Inferior parietal cortex (tissue), 1 donor: Measurements from ENCODE around the gene PCNX2.
"Not testable (repeated sequence)": the region's sequence is repeated elsewhere in the genome, so short reads cannot be mapped to it uniquely, and the experiment has no call there.

Experiments
- DNase-seq: peaks from one replicate; pipeline ENCODE4 v3.0.0-alpha.2; 2016; ENCODE audit errors: extremely low spot score

Gene PCNX2

DNA sequence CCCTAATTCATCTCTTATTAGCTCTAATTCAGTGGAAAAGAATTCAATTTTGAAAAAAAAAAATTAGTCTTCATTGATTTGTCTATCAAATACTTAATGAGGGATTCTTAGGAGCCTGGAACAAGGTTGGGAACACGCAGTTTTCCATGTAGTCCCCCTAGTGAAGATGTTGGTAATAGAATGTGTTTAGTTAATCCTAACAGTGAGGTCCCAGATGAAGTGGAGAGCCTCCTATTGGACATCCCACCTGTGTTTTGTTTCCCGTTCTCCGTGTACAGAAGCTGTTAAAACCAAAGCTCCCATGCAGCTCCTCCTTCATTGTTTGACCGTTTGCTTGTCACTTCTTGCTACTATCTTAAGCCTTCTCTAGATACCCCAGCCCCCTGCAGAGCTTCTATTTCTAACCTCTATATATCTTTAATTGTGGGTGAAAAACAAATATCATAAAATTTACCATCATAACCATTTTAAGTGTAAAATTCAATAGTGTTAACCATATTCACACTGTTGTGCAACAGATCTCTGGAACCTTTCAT is 67.5 kb downstream of the PCNX2 start:
- DNase-seq = no peak

DNA sequence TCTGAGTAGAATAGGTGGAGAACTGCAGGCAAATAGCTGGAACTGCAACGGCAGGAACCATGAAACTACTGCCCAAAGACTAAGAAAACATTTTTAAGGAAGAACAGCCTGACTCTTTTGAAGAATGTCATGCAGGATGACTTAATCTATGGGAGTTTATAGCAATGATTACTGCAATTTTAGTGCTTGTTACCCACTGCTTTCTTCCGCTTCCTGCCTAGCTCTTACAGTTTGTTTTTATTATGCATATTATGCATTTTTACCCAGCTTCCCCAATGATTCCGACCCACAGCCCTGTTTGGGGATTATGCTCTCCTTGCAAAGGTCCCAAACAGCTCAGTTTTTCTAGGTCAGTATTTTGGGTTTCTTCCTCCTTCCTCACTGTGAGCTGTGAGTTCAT is 71.2 kb downstream of the PCNX2 start:
- DNase-seq = no peak

DNA sequence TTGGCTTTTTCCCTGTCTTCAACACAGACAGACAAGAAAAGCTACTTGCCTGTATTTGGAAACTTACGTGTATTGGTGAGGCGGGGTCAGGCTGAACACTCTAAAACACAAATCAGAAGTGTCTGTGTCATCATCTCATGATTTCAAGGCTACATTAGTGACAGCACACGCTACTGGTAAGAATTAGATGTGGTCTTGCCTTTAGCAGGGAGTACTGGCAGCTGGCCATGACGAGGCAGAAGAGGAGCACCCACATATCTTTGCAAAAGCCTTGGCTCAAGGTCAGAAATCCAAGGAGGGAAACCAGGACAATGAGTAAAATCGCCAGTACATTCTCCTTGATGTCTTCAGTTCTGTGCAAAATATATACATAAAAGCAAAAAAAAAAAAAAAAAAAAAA is 77.7 kb downstream of the PCNX2 start:
- no peak for DNase-seq

DNA sequence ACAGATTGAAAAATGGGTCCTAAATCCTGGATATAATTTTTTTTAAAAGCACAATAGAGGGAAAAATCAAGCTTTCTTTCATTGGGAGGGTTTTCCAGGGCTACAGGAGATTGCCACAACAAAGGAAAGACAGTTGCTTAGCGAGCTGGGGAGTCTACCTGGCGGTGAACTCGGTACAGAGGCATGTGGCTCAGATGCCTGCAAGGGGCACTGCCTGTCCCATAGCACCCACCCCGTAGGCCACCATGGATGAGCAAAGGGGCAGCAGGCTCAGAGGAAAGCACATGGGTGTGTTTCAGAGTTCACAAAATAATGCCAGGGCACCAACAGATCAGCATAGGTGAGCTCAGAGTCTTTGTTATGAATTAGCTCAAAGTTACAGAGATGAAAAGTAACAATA is 79.5 kb downstream of the PCNX2 start:
- no peak for DNase-seq

DNA sequence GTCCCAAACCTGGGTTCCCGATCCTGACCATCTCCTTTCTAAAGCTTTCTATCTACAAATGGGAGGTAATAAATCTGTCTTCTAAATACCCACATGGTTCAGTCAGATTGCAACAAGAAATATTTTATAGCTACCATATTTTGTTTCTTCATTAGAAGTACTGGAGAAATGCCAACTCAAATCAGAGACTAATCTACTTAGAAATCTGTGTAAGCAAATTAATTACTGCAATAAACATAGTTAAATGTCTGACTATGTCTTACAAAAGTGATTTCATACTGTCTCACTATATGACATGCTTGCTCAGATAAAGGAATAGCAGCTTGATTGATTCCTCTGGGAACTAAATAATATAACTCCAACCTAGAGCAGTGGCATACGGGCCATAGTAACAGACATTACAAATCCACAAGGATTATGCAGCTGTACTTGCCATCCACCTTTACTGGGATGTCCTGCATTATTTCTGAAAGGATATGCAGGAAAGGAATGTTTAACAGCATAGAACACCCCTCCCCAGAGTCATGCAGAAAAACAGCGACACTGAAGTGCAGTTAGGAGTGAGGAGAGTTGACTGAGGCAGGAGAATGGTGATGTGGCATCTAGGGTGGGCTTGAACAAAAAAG is 80.3 kb downstream of the PCNX2 start:
- DNase-seq = no peak

DNA sequence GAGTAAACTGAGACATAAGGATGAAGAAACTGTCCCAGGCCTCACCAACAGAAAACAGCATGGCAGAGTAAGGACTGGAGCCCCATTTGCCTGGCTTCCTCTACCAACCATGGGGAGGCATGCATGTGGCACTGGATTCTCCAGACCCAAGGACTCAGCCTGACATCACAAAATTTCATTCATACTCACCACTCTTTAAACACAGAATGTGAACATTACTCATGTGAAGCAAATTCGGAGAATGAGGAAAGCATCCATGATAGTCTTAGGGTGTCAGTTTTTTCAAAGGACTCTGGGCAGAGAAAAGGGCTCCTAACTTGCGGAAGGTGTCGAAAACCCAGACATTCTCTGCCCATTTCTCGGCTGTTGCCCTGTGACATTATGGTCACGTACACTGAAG is 83.9 kb downstream of the PCNX2 start:
- DNase-seq = no peak

DNA sequence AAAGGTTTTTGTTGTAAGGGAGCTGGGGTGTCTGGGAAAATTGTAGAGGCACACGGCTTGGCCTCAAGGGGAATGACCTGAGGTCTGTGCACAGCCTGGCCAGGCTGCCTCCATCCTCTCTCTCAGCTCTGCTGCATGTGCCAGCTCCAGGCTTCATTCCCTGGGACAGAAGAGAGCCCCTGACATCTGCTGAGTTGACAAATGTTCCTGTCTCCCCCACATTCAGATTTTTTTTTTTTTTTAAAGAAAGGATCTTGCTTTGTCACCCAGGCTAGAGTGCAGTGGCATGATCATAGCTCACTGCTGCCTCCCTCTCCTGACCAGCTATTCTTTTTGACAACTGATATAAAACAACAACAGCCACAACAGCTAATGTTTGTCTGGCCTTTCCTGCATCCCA is 84.4 kb downstream of the PCNX2 start:
- DNase-seq = no peak

DNA sequence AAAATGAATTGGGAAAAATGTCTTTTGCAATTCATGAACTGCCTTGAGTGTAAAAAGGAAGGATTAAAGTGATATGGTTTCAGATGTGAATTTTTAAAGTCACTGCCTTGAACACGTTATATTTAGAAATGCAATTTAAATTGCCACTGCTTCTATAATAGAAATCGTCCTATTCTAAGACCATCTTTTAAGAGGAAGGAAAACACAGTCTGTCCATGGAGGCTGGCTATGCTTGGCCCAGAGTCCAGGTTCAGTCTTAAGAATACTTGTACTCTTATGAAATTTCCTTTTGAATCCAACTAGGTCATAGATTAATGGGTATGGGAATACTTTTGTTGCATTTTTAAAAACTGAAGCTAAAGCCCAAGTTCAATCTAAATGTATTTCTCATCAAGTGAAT is 86.0 kb downstream of the PCNX2 start:
- DNase-seq = no peak

DNA sequence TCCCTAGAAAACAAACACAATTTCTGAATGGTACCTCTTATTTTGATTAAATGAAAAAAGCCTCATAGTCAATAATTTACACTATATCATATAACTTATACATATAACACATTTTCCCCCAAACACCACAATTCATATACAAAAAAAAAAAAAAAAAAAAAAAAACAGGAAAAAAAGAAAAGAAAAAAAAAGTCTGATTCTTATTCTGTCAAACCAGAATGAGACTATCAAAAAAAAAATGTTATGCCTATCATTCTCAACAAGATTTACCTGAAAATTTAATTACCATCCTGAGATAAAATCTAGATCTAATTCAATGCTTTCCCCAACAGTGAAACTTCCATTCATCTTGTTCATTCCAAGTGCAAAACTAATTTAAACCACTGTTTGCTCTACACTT is 86.8 kb downstream of the PCNX2 start:
- no peak for DNase-seq

DNA sequence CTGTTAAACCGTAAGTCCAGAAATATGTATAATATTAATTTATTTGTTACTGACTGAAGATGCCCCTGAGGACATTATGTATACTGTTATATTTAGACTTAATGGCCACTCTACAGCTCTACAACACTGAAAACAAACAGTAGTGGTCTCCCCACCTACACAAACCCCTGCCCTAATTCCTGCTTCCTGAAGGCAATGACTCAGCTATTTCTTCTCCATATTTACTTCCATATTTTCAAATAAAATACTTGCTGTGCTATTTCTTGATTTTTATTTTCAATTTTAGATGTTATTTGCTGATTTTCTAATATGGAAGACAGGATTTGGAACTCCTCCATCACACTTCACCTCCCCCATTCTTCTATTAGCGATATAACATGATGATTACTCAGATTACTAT is 97.6 kb downstream of the PCNX2 start:
- DNase-seq = no peak

DNA sequence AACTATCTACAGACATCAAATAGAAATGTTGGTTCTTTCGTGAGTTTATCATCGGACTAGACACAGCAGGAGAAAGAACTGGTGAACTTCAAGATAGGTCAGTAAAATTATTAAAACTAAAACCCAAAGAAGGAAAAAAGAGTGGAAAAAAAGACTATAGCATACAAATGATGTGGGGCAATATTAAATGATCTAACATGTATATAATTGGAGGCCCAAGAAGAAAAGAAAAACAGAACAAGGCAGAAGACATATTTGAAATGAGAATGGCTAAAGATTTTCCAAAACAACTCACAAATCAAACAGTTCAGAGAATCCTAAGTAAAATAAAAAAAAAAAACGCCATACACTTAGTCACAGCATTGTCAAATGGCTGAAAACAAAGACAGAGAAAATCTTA is 101.8 kb downstream of the PCNX2 start:
- no peak for DNase-seq

DNA sequence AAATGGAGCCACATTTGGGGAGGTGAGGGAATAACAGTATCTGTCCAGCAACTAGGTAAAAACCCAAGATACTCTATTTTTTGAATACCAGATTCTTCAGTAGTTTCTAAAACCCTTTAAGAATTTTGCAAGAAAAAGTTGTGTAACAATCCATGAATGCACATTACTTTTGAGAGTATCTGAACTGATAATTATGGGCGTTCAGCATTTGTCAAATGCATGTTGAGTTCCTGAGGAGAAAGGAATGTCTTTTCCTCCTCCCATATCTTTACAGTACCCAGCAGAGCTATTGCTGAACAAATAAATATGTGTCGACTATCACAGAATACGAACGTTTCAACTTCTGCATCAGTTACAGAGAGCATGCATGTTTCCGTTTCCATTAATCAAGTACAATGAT is 104.5 kb downstream of the PCNX2 start:
- DNase-seq = no peak

DNA sequence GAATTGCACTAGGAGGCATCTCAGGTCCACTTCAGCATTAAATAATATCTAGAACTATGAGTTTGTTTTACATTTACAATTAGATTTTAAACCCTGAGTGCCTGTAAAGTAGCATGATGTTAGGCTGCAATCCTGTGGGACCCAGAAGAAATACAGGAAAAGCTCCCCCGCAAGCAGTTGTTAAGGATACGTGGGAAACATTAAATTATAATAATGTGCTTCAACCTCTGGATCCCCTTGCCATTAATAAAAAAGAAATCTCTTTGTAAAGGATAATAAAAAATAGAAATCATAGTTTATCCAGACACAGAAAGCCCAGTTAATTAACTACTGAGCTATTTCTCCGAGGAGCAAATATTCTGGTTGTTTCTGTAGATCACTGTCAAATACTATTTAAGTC is 106.0 kb downstream of the PCNX2 start:
- no peak for DNase-seq

DNA sequence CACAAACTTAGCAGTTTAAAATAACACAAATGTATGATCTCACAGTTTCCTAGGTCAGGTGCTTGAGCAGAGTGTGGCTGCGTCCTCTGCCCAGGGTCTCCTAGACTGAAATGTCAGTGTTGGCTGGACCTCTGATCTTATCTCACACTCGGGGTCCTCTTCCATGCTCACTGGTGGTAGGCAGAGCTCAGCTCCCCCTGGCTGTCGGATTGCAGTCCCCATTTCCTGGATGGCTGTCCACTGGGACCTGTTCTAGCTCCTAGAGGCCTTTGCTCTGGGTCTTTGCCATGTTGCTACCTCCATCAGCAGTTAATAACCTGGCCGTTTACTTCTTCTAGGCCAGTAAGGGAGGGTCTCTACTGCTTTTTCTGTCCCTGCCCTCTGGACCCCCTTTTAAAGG is 107.5 kb downstream of the PCNX2 start:
- DNase-seq = no peak

DNA sequence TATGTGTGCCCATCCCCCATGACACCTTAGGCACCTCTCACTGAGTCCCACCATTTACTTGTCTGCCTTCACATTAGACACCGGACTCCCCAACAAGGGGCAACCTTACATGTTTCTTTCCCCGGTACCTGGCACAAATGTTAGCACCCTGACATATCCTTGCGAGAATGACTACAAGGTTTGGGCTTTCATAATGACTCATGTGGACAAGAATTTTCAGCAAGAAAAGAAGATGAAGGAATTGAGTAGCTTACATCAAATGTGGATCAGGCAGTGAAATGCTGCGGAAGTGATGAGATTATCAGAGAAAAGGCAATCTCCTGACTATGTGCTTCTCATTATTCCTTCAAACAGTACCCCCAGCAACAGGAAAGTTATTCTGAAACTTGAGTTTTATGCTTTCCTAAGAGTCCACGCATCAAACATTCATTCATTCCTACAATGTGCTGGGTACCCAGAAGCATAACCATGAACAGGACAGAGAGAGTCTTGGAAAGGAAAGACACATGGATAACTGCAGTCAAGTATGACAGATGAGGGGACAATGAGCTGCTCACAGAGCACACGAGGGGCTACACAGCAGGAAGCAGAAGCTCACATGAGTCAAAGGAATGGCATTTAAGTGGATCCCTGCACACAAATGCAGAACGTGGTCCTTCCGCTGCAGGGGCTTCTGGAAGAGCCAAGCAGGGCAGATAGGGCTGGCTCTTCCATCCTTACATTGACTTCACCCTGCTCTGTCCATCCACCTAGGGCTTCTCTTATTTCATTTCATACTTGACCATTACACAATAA is 112.1 kb downstream of the PCNX2 start:
- no peak for DNase-seq

DNA sequence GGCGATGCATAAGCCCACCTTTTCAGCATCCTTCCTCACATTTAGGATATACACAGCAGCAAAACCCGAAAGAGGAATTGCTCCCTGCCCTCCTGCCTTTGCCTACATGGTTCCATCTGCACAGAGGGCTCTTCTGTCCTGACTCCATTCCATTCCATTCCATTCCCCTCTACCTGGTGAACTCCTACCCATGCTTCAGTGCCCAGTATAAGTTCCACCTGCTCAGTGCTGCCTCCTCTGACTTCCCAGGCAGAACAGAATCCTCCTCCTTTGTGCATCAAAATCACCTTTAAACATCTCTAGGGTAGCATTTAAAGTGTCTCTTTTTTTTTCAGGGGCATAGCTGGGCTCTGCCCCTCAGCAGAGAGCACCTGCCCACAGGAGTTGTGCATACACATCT is 112.9 kb downstream of the PCNX2 start:
- DNase-seq = no peak

DNA sequence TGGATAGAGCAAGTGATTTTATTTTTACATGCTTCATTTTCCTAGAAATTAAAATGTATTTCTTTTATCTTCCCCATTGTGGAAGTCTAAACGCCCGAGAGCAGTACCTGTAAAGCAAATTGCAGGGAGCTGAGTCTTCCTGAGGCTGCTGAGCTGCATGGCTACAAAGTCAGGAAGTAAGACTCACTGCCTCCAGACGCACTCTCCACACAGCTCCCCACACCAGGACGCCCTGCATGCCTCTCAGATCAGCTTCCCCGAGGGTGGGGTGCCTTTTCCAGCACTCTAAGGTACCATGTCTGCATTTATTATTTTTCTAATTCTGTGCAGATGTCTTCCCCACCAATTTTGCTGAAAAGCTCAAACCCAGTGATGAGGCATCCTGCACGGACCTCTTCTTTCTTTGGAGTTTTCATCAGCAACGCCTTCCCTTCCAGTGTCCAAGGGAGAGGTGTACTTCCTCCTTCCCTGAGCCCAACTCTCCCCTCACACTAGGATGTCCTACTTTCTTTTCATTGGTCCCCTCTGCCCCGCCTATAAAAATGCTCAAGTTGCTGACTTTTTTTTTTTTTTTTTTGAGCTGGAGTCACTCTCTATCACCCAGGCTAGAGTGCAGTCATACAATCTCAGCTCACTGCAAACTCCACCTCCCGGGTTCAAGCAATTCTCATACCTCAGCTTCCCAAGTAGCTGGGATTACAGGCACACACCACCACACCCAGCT is 114.7 kb downstream of the PCNX2 start:
- DNase-seq = no peak

DNA sequence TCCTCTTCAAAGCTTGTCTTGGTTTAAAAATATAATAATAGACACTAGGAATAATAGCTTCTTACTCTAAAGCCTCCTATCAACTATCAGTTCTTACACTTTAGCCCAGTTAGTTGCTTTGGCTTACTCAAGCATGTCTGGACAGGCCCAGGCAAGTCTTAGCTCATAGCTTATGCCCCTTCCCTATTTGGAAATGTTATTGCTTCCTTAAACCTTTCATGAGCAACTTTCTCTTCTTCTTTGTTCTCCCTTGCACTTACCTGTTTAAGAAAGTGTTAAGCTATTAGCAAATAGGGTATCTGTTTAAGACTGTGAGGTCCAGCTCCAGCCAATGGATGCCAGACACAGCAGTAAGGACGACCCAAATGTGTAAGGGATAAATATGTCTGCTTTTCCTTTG is 115.9 kb downstream of the PCNX2 start:
- not testable (repeated sequence) for DNase-seq

DNA sequence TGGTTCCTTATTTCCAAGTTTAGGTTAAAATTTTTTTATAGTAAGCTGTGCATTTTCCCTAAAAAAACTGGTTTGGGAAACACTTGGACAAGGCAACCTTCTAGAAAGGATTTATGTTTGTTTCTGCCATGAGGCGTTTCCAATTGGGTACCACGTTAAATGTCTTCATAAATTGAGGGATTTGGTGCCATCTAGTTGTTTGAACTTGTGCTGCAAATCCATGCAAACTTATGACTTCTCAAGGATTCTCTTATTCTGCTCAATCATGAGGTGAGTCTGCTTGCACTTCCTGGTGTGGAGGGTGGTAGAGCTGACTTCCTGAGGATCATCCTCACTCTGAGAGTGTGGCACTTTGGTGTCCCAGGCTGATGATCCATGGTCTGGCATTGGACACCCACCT is 123.3 kb downstream of the PCNX2 start:
- DNase-seq = peak; percentile 29

DNA sequence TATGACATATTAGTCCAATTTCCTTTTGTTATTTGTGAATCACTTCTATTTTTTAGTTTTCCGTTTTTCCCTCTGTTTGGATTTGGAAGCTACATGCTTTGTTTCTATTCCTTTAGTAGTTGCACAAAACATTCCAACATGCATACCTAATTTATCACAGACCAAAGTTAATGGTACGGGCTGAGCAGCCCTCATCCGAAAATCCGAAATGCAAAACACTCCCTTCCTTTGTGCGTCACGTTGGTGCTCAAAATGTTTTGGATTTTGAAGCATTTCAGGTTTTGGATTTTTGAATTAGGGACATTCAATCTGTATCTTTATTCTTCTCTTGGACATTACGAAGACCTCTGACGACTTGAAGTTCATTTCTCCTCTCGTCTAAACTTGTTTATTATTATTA is 124.8 kb downstream of the PCNX2 start:
- no peak for DNase-seq

DNA sequence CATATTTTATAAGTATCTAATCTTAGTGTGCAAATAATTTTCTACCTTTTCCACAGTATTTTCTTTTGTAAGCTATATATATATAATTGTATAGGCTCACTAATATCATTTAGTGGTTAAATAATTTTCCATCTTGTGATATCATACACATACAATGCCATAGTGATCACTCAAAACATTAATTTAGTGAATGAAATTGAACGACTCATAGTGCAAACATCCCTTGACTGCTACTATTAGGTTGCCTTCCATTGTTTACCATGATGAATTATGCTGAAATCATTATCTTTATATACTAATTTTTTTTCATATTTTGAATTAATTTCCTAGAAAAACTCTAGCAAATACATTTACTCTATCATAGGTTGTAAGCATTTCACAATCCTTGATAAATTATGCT is 127.1 kb downstream of the PCNX2 start:
- no peak for DNase-seq

DNA sequence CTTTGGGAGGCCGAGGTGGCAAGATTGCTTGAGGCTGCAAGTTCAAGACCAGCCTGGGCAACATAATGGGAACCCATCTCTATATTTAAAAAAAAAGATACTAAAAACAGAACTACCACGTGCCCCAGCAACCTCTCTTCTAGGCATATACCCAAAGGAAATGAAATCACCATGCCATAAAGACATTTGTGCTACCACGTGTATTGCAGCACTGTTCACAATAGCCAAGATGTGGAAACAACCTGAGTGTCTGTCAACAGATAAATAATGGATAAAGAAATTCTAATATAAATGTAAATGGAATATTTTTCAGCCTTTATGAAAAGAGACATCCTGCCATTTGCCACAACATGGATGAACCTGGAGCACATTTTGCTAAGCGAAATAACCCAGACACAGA is 128.6 kb downstream of the PCNX2 start:
- DNase-seq = no peak

DNA sequence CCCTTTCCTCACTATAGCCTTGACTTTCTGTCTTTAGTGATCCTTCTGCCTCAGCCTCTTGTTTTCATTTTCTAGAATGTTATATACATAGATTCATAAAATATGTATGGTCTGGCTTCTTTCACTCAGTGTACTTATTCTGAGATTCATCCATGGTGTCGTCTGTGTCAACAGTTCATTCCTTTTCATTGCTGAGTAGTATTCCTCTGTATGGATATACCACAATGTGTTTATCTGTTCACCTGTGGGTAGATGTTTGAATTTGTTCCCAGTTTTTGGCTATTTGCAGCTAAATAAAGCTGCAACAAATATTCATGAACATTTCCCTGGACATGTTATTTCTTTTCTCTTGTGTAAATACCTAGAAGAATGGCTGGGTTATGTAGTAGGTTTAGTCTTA is 131.8 kb downstream of the PCNX2 start:
- no peak for DNase-seq
